Measurements from ENCODE around the gene ATP13A3.

ATP13A3 gene

GRCh38 chr3:194370753-194371152 lies 116.0 kb downstream of the ATP13A3 start:
- DNase-seq (ENCODE audit: low read depth, low spot score), result no peak

GRCh38 chr3:194369522-194370279 lies 117.1 kb downstream of the ATP13A3 start, which contains the start of gene LRRC15:
Gene LRRC15 (minus strand): TSS chr3:194369743. CDS start chr3:194361043, 8,700 bp downstream.
- DNase-seq (ENCODE audit: low read depth, low spot score), result no peak

- no peak for DNase-seq (ENCODE audit: low read depth, low spot score)
Measured at GRCh38 chr3:194368918-194369317, 117.9 kb downstream of the ATP13A3 start.

GRCh38 chr3:194367992-194368841 lies 118.6 kb downstream of the ATP13A3 start:
- no peak for DNase-seq (ENCODE audit: low read depth, low spot score)

GRCh38 chr3:194365978-194366490 lies 120.8 kb downstream of the ATP13A3 start:
- no peak for DNase-seq (ENCODE audit: low read depth, low spot score)

GRCh38 chr3:194365526-194365925 lies 121.3 kb downstream of the ATP13A3 start:
- no peak for DNase-seq (ENCODE audit: low read depth, low spot score)

- DNase-seq (ENCODE audit: low read depth, low spot score), result no peak
Measured at GRCh38 chr3:194364652-194365434, 122.0 kb downstream of the ATP13A3 start.

- no peak for DNase-seq (ENCODE audit: low read depth, low spot score)
Measured at GRCh38 chr3:194364314-194364651, 122.5 kb downstream of the ATP13A3 start.

- DNase-seq (ENCODE audit: low read depth, low spot score), result no peak
Measured at GRCh38 chr3:194360568-194360967, 126.2 kb downstream of the ATP13A3 start.

GRCh38 chr3:194357681-194358080 lies 129.1 kb downstream of the ATP13A3 start:
- no peak for DNase-seq (ENCODE audit: low read depth, low spot score)

- DNase-seq (ENCODE audit: low read depth, low spot score), result no peak
Measured at GRCh38 chr3:194355379-194355778, 131.4 kb downstream of the ATP13A3 start.

GRCh38 chr3:194354315-194354714 lies 132.5 kb downstream of the ATP13A3 start:
- DNase-seq (ENCODE audit: low read depth, low spot score), result no peak

All from activated naive CD8-positive, alpha-beta T cell treated with anti-CD3 and anti-CD28 coated beads, Interleukin-2, amount 50 U/mL, for 16 hours (primary cell).